Measurements from ENCODE around the gene BRI3BP. TPM values are rescaled to one million over a fixed set of nuclear protein-coding genes. Genes with fewer than 3 reads are reported as not detected.

Gene BRI3BP
- total and polyA plus RNA-seq, 12 donors = 1.1 to 6.2 (median 4.7) TPM

- no peaks in the 10 kb centered on the region for H3K27me3 ChIP-seq
- 83 to 91% (median 89%) methylated on average over 10 of the region's 10 CpGs for WGBS, 4 donors
- no peak overlapping the region for H3K27ac ChIP-seq
- no peak overlapping the region for H3K4me3 ChIP-seq
- H3K4me1 ChIP-seq (replicated peaks in 1 of 2) = no peaks in the 10 kb centered on the region
- intact Hi-C loops (cut with DNase I) = no loop called here
- H3K9me3 ChIP-seq (replicated peaks in 1 of 3) = no peaks in the 10 kb centered on the region
- TF ChIP-seq POLR2A (IDR thresholded peaks at IDR 0.05) (no peak), CTCF (IDR thresholded peaks at IDR 0.05) (no peak)
- DNase-seq = no peak
- no peaks in the 10 kb centered on the region for H3K36me3 ChIP-seq (replicated peaks in 1 of 2)
These were observed 57.0 kb downstream of the BRI3BP start for GRCh38 chr12:125050446-125050845.

GRCh38 chr12:125050868-125051267 lies 57.4 kb downstream of the BRI3BP start:
- DNase-seq = no peak
- Histone ChIP-seq H3K36me3 (replicated peaks in 1 of 2) (no peaks in the 10 kb centered on the region), H3K27ac (no peak overlapping the region), H3K9me3 (replicated peaks in 1 of 3) (no peaks in the 10 kb centered on the region), H3K4me3 (no peak overlapping the region), H3K27me3 (no peaks in the 10 kb centered on the region), H3K4me1 (replicated peaks in 1 of 2) (no peaks in the 10 kb centered on the region)
- 75 to 83% (median 80%) methylated on average over 3 of the region's 3 CpGs for WGBS, 4 donors
- intact Hi-C loops (cut with DNase I) = no loop called here
- no peak for TF ChIP-seq POLR2A (IDR thresholded peaks at IDR 0.05)
- TF ChIP-seq CTCF (IDR thresholded peaks at IDR 0.05) = no peak

GRCh38 chr12:125053821-125054220 lies 60.4 kb downstream of the BRI3BP start:
- H3K36me3 ChIP-seq (replicated peaks in 1 of 2) = no peaks in the 10 kb centered on the region
- 42 to 60% (median 52%) methylated on average over 8 of the region's 8 CpGs for WGBS, 4 donors
- intact Hi-C loops (cut with DNase I) = no loop called here
- DNase-seq = no peak
- H3K4me3 ChIP-seq = no peak overlapping the region
- TF ChIP-seq POLR2A (IDR thresholded peaks at IDR 0.05) (no peak), CTCF (IDR thresholded peaks at IDR 0.05) (no peak)
- no peaks in the 10 kb centered on the region for H3K27me3 ChIP-seq
- H3K4me1 ChIP-seq (replicated peaks in 1 of 2) = no peaks in the 10 kb centered on the region
- H3K27ac ChIP-seq = no peak overlapping the region
- no peaks in the 10 kb centered on the region for H3K9me3 ChIP-seq (replicated peaks in 1 of 3)

- Histone ChIP-seq H3K4me3 (no peak overlapping the region), H3K27ac (no peak overlapping the region), H3K27me3 (no peaks in the 10 kb centered on the region), H3K36me3 (replicated peaks in 1 of 2) (no peaks in the 10 kb centered on the region), H3K4me1 (replicated peaks in 1 of 2) (no peaks in the 10 kb centered on the region), H3K9me3 (replicated peaks in 1 of 3) (no peaks in the 10 kb centered on the region)
- DNase-seq = no peak
- TF ChIP-seq CTCF (IDR thresholded peaks at IDR 0.05) (no peak), POLR2A (IDR thresholded peaks at IDR 0.05) (no peak)
- 86 to 90% (median 88%) methylated on average over 9 of the region's 9 CpGs for WGBS, 4 donors
- intact Hi-C loops (cut with DNase I) = no loop called here
These were observed 62.1 kb downstream of the BRI3BP start for GRCh38 chr12:125055591-125055990.
